ENCODE results near the gene WDR62.
A peak's percentile ranks its signal among the peaks of the same experiment; 100 is the strongest.

The WDR62 gene

GRCh38 chr19:36139473-36140303 is 85.0 kb downstream of the WDR62 start, which contains the start of gene CAPNS1:
Gene CAPNS1, plus strand, starts transcription at chr19:36140066. Its CDS starts 946 bp downstream, at chr19:36141012.
- H3K4me3 ChIP-seq (ENCODE audit: low read depth, low read length) = peak within 1 kb of the TSS; percentile 86
- no peak for TF ChIP-seq CTCF (IDR thresholded peaks at IDR 0.05; ENCODE audit: low read depth, low read length)

GRCh38 chr19:36140304-36141038 is 85.8 kb downstream of the WDR62 start:
- TF ChIP-seq CTCF (IDR thresholded peaks at IDR 0.05; ENCODE audit: low read depth, low read length) = no peak
- peak overlapping the region; percentile 86 for H3K4me3 ChIP-seq (ENCODE audit: low read depth, low read length)

GRCh38 chr19:36141039-36141927 is 86.6 kb downstream of the WDR62 start:
- no peak for TF ChIP-seq CTCF (IDR thresholded peaks at IDR 0.05; ENCODE audit: low read depth, low read length)

GRCh38 chr19:36142046-36142445 is 87.3 kb downstream of the WDR62 start:
- no peak overlapping the region for H3K4me3 ChIP-seq (ENCODE audit: low read depth, low read length)

More at GRCh38 chr19:36141039-36141927, 86.6 kb downstream of the WDR62 start:
- H3K4me3 ChIP-seq (ENCODE audit: low read depth, low read length) = peak overlapping the region; percentile 86

GRCh38 chr19:36142496-36142895 is 87.8 kb downstream of the WDR62 start:
- H3K4me3 ChIP-seq (ENCODE audit: low read depth, low read length) = no peak overlapping the region
- no peak for TF ChIP-seq CTCF (IDR thresholded peaks at IDR 0.05; ENCODE audit: low read depth, low read length)

More at GRCh38 chr19:36142046-36142445, 87.3 kb downstream of the WDR62 start:
- TF ChIP-seq CTCF (IDR thresholded peaks at IDR 0.05; ENCODE audit: low read depth, low read length) = no peak

GRCh38 chr19:36144624-36145023 is 89.9 kb downstream of the WDR62 start:
- no peak for TF ChIP-seq CTCF (IDR thresholded peaks at IDR 0.05; ENCODE audit: low read depth, low read length)
- H3K4me3 ChIP-seq (ENCODE audit: low read depth, low read length) = no peak overlapping the region

All from WI38 (cell line).